NCI-H146 treated with DMSO at 0.1 percent for 48 hours (cell line): ENCODE data around the gene LRRC55.
"Not testable (repeated sequence)": the region's sequence is repeated elsewhere in the genome, so short reads cannot be mapped to it uniquely, and the experiment has no call there.

Experiments
- DNase-seq: peaks from one replicate; lab custom pipeline; 2025; ENCODE audit not compliant: unreplicated experiment; lab: John Stamatoyannopoulos, UW

The LRRC55 gene

DNA sequence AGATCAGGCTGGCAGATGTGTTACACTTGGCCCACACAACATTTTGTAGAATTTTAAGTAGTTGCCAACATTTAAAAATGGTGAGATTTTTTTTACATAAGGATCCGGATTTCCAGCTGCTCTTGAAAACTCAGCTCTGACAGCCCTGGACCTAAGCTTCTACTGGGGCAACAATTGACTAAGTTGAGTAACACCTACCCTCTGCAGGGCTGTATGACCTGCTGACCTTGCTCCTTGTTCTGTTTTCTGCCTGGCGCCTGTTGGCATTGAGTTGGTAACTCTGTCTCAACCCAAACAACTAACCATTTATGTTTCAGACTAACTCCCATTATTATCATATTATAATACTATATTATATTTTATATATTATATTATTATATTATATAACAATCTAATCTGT is 21.1 kb upstream of the LRRC55 start:
- DNase-seq: no peak

- no peak for DNase-seq
These were observed 20.4 kb upstream of the LRRC55 start for GRCh38 chr11:57161351-57161750.

DNA sequence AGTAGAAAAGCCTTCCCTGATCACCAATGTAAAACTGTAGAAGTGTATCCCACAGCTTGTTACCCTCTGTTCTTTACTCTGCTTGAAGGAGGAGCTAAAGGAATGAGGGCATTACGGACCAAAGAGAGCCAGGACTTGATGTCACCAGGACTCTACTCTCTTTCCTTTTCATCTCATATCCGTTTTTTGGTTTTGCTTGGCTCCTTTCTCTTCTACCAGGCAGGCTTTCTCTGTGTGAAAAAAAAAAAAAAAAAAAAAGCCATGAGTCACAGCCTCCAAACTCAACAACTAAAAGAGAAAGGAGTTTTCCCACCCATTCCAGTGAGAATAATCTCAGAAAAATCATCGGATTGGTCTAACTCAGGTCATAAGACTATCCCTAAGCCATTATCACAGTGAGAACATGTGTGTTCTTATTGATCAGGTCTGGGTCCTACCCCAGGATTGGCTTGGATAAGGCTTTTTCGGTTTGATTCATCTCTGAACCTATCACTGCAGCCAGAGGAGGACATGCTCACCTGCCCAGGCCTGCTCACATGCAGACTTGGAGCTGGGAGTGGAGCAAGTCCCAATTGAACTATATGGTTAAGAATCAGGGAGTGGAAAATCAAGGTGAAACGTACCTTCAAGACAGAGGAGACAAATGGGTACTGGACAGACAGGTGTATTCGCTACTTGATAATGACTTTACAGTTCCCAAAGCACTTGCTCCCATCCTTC is 19.4 kb upstream of the LRRC55 start:
- no peak for DNase-seq

DNA sequence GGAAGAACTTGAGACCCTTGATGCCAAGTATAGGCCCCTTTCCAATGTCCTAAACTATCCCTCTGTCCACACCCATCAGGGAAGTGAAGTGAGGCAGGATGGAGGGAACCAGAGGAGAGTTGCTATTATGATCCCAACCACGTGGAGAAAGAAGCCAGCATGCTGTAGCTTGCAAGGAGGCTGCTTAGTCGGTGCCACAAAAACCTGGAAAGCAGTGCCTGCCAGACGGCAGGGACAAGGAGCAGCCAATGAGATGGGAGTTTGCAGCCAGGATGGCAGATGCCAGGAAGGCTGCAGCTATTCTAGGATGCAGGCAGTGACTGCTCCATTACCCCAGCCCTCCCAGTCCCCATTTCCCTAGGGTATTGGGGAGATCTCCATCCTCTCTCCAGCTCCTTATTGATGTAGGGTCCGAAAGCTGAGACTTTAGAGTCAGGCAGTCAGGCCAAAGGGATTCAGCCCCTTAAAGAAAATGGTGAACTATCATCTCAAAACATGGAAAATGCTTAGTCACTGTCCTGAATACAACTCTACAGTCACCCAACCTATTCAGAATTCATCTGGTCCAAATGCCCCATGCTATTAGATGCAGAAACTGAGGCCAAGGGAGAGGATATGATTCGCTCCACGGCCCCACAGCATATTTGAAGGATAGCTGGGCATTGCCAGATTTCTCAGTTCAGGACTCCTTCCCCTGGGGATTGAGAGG is 18.4 kb upstream of the LRRC55 start:
- DNase-seq: no peak

DNA sequence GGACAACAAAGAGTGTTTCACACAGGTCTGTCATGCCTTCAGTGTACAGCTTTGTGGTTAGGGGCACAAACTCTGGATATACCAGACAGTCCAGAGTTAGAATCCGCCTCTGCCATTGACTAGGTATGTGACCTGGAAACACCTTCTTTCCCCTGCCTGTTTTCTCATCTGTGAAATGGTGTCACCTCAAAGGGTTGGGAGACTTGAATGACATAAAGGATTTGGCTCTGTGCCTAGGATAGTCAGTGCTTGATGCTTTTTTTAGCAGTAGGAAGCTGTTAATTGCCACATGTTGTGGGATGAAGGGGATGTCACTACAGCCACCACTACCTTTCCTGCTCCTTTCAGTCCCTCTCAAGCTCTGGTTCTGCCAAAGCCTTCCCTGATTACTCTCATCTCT is 17.4 kb upstream of the LRRC55 start:
- no peak for DNase-seq

DNA sequence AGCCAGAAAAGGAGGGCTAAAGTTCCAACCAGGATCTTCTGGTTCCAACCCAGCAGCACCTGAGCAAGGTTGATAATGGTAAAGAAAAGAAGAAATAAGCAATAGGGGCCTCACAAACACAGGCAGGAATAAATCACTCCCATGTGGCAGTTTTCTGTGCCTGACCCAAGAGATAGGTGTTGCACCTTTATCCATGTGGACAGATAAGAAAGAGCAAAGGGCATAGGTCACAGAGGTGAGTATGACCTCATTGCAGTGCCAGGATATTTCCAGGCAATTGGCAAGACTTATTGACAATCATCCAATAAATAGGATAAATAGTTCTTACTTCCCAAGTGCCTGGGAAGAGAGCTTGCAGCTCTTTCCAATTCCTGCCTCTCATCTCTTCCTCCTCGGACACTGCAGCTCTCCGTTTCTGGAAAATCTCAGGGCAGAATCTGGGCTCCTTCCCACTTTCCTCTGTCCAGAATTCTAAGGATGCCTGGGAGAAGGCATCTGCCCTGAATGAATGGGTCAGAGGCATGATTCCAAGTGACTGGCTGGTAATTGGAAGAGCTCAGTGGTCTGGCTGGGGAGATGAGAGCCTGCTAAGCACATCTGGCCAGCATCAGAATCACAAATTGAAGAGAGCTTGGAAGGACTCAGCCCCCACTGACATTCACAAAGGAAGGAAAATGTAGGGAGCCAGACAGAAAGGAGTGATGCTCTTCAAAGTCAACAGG is 14.5 kb upstream of the LRRC55 start:
- DNase-seq: no peak

GRCh38 chr11:57169732-57170313 is 11.9 kb upstream of the LRRC55 start:
- not testable (repeated sequence) for DNase-seq

GRCh38 chr11:57172031-57172430 is 9.7 kb upstream of the LRRC55 start:
- no peak for DNase-seq

GRCh38 chr11:57174656-57175055 is 7.1 kb upstream of the LRRC55 start:
- DNase-seq: no peak

- DNase-seq: no peak
These were observed 6.3 kb upstream of the LRRC55 start for GRCh38 chr11:57175478-57175877.

DNA sequence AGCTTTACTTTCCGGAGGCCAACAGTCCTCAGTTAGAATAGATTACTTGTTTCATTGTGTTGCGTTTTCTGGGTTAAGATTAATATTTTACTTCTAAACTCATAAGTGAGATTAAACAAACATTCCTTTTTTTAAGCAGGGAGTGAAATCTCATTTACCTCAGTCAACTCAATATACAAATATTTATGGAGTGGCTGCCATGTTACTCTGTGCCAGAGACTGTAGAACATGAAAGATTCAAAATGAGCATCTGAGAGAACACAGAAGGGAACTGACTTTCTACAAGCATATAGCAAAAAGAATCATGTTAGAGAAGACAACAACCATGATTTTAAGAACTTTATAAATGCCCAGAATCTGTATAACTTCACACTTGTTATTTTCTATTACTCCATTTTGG is 3.4 kb upstream of the LRRC55 start:
- DNase-seq: no peak

DNA sequence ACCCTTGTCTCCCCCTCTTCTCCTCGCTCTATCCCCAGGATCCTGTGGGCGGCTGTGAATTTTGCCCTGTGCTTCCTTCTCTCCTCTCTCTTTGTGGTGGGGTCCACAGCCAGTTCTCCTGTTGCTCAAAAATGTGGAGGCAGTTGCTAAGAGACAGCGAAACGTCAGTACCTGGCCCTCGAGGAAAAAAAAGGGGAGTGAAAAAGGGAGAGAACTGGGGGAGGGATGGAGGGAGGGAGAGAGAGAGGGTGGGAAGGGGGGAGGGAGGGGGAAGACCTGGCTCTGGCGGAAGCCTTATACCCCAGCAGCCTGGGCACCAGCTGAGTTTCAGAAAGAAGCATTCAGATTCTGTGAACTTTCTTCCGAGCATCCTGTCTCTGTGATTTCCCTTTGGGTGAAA is 2.1 kb upstream of the LRRC55 start:
- no peak for DNase-seq

GRCh38 chr11:57180081-57180561 is 1.6 kb upstream of the LRRC55 start:
- no peak for DNase-seq

GRCh38 chr11:57180964-57181363 is 789 bp upstream of the LRRC55 start:
- DNase-seq: no peak

DNA sequence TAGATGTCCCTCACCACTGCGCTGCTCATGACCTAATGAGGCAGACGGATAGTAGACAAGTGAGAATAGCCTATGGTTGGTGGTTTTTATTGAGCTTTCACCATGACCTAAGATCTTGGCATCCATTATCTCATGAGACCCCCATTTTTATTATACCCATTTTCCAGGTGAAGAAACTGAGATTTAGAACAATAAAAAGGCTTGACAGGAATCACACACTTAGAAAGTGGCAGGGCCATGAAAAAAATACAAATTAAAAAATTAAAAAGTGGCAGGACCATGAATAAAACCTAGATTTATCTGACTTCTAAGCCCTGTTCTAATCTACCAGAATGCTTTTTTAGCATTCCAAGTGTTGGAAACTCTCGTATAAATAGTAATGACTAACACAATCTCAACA is 1.1 kb downstream of the LRRC55 start:
- DNase-seq: no peak

GRCh38 chr11:57190548-57190947 is 8.8 kb downstream of the LRRC55 start:
- no peak for DNase-seq

DNA sequence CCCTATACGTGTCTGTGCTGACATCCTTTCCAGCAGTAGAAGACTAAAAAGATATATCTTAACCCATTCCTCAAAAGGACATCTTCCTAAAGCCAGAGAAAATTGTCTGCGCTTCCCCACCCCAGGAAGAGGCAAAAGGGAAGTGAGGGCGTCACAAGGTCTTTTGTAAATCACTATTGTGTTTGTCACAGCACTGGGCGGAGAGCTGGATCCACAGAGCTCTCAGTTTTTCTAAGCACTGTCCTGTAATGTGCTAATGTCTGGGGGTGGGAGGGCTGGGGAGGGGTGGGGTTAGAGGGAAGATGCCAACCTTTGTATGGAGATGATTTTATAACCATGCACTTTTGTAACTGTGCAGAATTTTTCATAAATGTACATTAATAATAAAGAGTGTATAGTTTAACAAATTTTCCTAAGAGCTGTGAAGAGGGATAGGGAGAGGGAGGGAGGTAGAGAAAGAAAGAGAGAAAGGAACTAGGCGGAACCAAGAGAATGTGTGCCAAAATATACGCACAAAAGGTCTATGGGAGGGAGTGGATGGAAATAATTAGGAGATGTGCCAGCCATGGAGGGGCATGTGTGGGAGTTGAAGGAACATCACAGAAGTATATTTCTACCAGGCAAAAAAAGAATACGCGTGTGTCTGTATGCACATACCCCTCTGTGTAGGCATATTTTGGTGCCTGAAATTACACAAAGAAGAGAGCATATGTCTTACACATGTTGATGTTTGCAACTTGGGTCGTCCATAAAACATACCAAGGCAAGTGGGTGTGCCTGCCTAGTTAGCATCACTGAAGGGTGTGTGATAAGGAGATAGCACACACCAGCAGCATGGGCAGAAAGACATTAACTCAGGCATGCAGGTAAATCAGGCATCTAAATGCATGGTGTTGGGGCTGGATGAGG is 9.8 kb downstream of the LRRC55 start:
- no peak for DNase-seq

DNA sequence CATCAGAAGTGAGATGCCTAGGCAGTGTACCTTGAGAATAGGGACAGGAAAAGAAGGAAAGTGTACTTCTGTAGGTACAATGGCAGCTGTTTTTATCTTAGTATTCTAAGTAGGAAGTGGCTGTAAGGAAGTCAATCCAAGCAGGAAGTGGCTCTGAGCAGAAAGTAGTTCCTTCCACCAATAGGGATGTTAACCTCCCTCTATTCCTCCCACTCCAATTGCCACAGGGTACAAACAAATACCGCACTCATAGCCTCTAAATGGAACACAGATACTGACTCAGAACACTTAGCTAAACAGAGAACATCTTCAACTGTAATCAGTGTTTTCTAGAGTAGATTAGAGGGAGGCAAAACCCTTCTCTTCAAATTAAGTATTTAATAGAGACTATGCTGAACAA is 10.6 kb downstream of the LRRC55 start:
- no peak for DNase-seq

- no peak for DNase-seq
These were observed 14.8 kb downstream of the LRRC55 start for GRCh38 chr11:57196596-57196995.

DNA sequence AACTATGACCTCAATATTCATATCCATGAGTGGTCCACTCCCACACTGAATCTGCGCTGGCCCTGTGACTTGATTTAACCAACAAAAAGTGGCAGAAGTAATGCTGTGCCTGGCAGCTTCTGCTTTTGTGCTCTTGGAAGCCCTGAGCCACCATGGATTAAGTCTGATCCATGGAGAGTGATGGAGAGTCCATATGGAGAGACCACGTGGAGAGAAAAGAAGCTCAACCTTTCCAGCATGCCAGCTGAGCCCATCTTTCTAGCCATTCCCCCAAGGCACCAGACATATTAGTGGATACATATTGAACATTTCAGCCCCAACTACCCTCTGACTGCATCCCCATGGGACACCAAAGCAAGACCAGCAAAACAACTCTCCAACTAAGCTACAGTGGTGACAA is 16.0 kb downstream of the LRRC55 start:
- no peak for DNase-seq

- no peak for DNase-seq
These were observed 17.6 kb downstream of the LRRC55 start for GRCh38 chr11:57199330-57199729.
